IMR-90 (cell line): ENCODE results near the gene ZFYVE28. TPM values are rescaled to one million over a fixed set of nuclear protein-coding genes. Genes with fewer than 3 reads are reported as not detected.

Experiments used
- ATAC-seq: fragments of 200-7000 bp; cut with Tn5 transposase; 2 replicates; pipeline ENCODE4 v1.9.1; 2020; ENCODE audit warnings: low read depth, mild to moderate bottlenecking, moderate library complexity
- BruUV-seq: library from RNA; stranded (reverse); fragments of 400-500 nt; replicated peaks from 2 replicates; lab custom pipeline; 2021; lab: Mats Ljungman, UMichigan
- CTCF ChIA-PET: fragments of 300-600 bp; formaldehyde crosslinking; extraction: SDS; loops from one replicate; lab custom pipeline; 2021; ENCODE audit warnings: antibody characterized with exemption; lab: Yijun Ruan, JAX
- POLR2A ChIA-PET: fragments of 300-600 bp; sonication (Branson Sonifier 250); formaldehyde crosslinking; loops from one replicate; lab custom pipeline; 2022; ENCODE audit warnings: antibody characterized with exemption; ENCODE audit not compliant: unreplicated experiment; lab: Charles Lee
- DNase-seq: peaks from one replicate; pipeline ENCODE4 v3.0.0; 2013
- H2AFZ ChIP-seq: replicated peaks from 2 replicates; pipeline ENCODE3; 2013; ENCODE audit warnings: low read length, mild to moderate bottlenecking; ENCODE audit not compliant: poor library complexity
- H2AK5ac ChIP-seq: 2 replicates; pipeline ENCODE4 v1.6.1; 2013; ENCODE audit warnings: low read depth, low read length, inconsistent platforms
- H2AK9ac ChIP-seq: replicated peaks from 2 replicates; pipeline ENCODE3; 2013; ENCODE audit warnings: mild to moderate bottlenecking, low read depth, low read length, moderate library complexity; ENCODE audit not compliant: poor library complexity
- H2BK120ac ChIP-seq: 2 replicates; pipeline ENCODE4 v1.6.1; 2013; ENCODE audit warnings: low read depth, low read length, inconsistent platforms
- H2BK15ac ChIP-seq: 3 replicates; pipeline ENCODE4 v1.6.1; 2013; ENCODE audit warnings: low read depth, low read length, inconsistent platforms
- H2BK20ac ChIP-seq: 2 replicates; pipeline ENCODE4 v1.6.1; 2013; ENCODE audit warnings: low read depth, mild to moderate bottlenecking, inconsistent platforms, low read length, moderate library complexity
- H2BK5ac ChIP-seq: 2 replicates; pipeline ENCODE4 v1.6.1; 2013; ENCODE audit warnings: mild to moderate bottlenecking, low read depth, low read length, inconsistent platforms; ENCODE audit not compliant: poor library complexity, severe bottlenecking
- H3K14ac ChIP-seq: replicated peaks from 2 replicates; pipeline ENCODE4 v1.6.1; 2013; ENCODE audit warnings: low read depth, low read length, inconsistent platforms
- H3K18ac ChIP-seq: 2 replicates; pipeline ENCODE4 v1.6.1; 2013; ENCODE audit warnings: low read depth, low read length, control low read depth
- H3K23ac ChIP-seq: 2 replicates; pipeline ENCODE4 v1.6.1; 2013; ENCODE audit warnings: low read depth, low read length, inconsistent platforms
- H3K27ac ChIP-seq: 2 replicates; pipeline ENCODE4 v1.5.1; 2013; ENCODE audit warnings: mild to moderate bottlenecking, control low read depth, low read length; ENCODE audit not compliant: insufficient read depth
- H3K27me3 ChIP-seq: 2 replicates; pipeline ENCODE4 v1.6.1; 2013; ENCODE audit warnings: low read length; ENCODE audit not compliant: control insufficient read depth, insufficient read depth
- H3K36me3 ChIP-seq: 2 replicates; pipeline ENCODE4 v1.6.1; 2013; ENCODE audit warnings: low read length, mixed read lengths; ENCODE audit not compliant: control insufficient read depth, insufficient read depth
- H3K4ac ChIP-seq: 2 replicates; pipeline ENCODE4 v1.6.1; 2013; ENCODE audit warnings: low read depth, low read length, inconsistent platforms
- H3K4me1 ChIP-seq: 2 replicates; pipeline ENCODE4 v1.6.1; 2013; ENCODE audit warnings: low read length, mixed read lengths; ENCODE audit not compliant: control insufficient read depth, insufficient read depth
- H3K4me2 ChIP-seq: 2 replicates; pipeline ENCODE4 v1.6.1; 2013; ENCODE audit warnings: low read depth, mild to moderate bottlenecking, control low read depth, low read length, moderate library complexity
- H3K4me3 ChIP-seq: 2 replicates; pipeline ENCODE4 v1.5.1; 2013; ENCODE audit warnings: low read depth, mild to moderate bottlenecking, control low read depth, low read length, moderate library complexity; ENCODE audit not compliant: insufficient read depth
- H3K56ac ChIP-seq: 2 replicates; pipeline ENCODE4 v1.6.1; 2013; ENCODE audit warnings: low read length, inconsistent platforms; ENCODE audit not compliant: insufficient read depth; ENCODE audit errors: extremely low read depth
- H3K79me1 ChIP-seq, 2 experiments: 2 replicates each; pipeline ENCODE4 v1.6.1; 2013; ENCODE audit warnings: low read length in 2 of 2, inconsistent platforms in 1 of 2, low read depth in 1 of 2
- H3K9ac ChIP-seq: 2 replicates; pipeline ENCODE4 v1.6.1; 2013; ENCODE audit warnings: low read depth, low read length, control low read depth
- H3K9me1 ChIP-seq: 2 replicates; pipeline ENCODE4 v1.6.1; 2013; ENCODE audit warnings: low read length, inconsistent platforms; ENCODE audit not compliant: insufficient read depth
- H3K9me3 ChIP-seq: 2 replicates; pipeline ENCODE4 v1.6.1; 2013; ENCODE audit warnings: low read length; ENCODE audit not compliant: control insufficient read depth, insufficient read depth
- H4K20me1 ChIP-seq: 2 replicates; pipeline ENCODE4 v1.6.1; 2013; ENCODE audit warnings: low read length, inconsistent platforms; ENCODE audit not compliant: insufficient read depth
- H4K5ac ChIP-seq: 2 replicates; pipeline ENCODE4 v1.6.1; 2013; ENCODE audit warnings: mild to moderate bottlenecking, low read depth, low read length, control low read depth
- H4K8ac ChIP-seq, 2 experiments: 2 replicates each; pipeline ENCODE4 v1.6.1; 2013; ENCODE audit warnings: low read depth in 2 of 2, low read length in 2 of 2, control low read depth in 1 of 2, inconsistent platforms in 1 of 2
- H4K91ac ChIP-seq: 2 replicates; pipeline ENCODE4 v1.6.1; 2013; ENCODE audit warnings: low read depth, low read length, inconsistent platforms; ENCODE audit not compliant: insufficient read depth
- CEBPB ChIP-seq: IDR thresholded peaks from 2 replicates; pipeline ENCODE4 v1.6.1; 2012; ENCODE audit warnings: low read depth, low read length, improper control_type of control experiment
- FOS ChIP-seq: fragments of 150-350 bp; IDR thresholded peaks from 2 replicates; pipeline ENCODE4 v1.6.1; 2016; ENCODE audit warnings: low read depth, low read length
- NFE2L2 ChIP-seq: fragments of 150-350 bp; IDR thresholded peaks from 2 replicates; pipeline ENCODE4 v1.6.1; 2016; ENCODE audit warnings: low read depth, mild to moderate bottlenecking, low read length
- WGBS, 2 experiments: methylation state at CpG; one replicate each; pipeline versions ENCODE4 v1.1.5 to v1.1.7; 2013; ENCODE audit warnings: missing lambda C conversion rate in 2 of 2; ENCODE audit not compliant: insufficient read length in 1 of 2; ENCODE audit errors: extremely low coverage in 2 of 2; 5-methylcytosine and 5-hydroxymethylcytosine counted together
- dilution Hi-C: fragments of 300-500 bp; cut with HindIII; formaldehyde crosslinking; loops from one replicate; pipeline ENCODE4 v1.14.3; 2018; ENCODE audit warnings: low sequenced_read_pairs; ENCODE audit not compliant: unreplicated experiment
- in situ Hi-C: fragments of 300-500 bp; cut with MboI; formaldehyde crosslinking; loops from 3 replicates; pipeline ENCODE4 v1.14.3; 2019; ENCODE audit warnings: low sequenced_read_pairs, inconsistent platforms, mixed read lengths
- intact Hi-C: fragments of 100-400 bp; cut with micrococcal nuclease; formaldehyde crosslinking; loops from 2 replicates; pipeline ENCODE4 v1.10.0; 2022
- polyA plus RNA-seq, 3 experiments: library from polyadenylated mRNA; depleted of rRNA; stranded (reverse); fragments of >200 nt; gene quantifications; 2 replicates each; pipeline ENCODE4 v1.2.3, GENCODE V29; 2012; ENCODE audit warnings: low replicate concordance in 1 of 3
- total RNA-seq: library from RNA; depleted of rRNA; stranded (reverse); fragments of >200 nt; gene quantifications from 2 replicates; pipeline ENCODE4 v1.2.3, GENCODE V29; 2012

ZFYVE28 gene
- total and polyA plus RNA-seq, 2 of the 4 experiments (the other 2 are of a cell fraction), result 0.36 to 1.2 TPM

DNA sequence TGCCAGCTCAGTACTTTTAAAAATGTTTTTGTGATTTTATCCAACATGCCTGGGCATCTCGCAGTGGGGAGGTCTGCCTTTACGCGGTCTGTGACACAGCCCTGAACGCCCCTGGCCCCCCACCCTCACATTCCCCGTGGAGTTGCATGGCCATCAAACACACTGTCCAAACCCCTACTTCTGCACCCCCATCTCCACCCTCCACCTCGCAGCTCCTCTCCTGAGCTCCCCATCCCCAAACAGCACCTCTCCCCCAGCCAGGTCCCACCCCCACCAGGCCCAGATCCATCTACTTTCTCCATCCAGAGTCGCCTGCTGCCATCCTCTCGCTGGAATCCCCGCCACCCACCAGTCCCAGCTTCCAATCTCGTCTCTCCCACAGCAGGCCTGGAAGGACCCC is 9.5 kb downstream of the ZFYVE28 start:
- H4K91ac ChIP-seq, result no peak overlapping the region
- no peak overlapping the region for H3K56ac ChIP-seq
- no peak overlapping the region for H4K5ac ChIP-seq
- H2BK20ac ChIP-seq, result no peak overlapping the region
- no peak overlapping the region for H2BK120ac ChIP-seq
- TF ChIP-seq FOS (no peak), CEBPB (no peak), NFE2L2 (no peak)
- peaks cover 0 to 3% of the 10 kb centered on the region in 2 experiments; a peak in 1 of 4 replicates for H3K79me1 ChIP-seq
- ATAC-seq (no peak), DNase-seq (no peak)
- H3K36me3 ChIP-seq, result no peaks in the 10 kb centered on the region
- no peaks in the 10 kb centered on the region for H4K20me1 ChIP-seq
- H3K23ac ChIP-seq, result no peak overlapping the region
- H3K4me3 ChIP-seq, result no peak overlapping the region
- no peak overlapping the region for H2AK9ac ChIP-seq
- H3K18ac ChIP-seq, result no peak overlapping the region
- H3K4me1 ChIP-seq, result peaks cover 13% of the 10 kb centered on the region
- H3K9me1 ChIP-seq, result peaks cover 12% of the 10 kb centered on the region
- 86% methylated on average over 7 of the region's 10 CpGs; no CpG with 5 or more reads in 1 of the 2 experiments for WGBS, 2 experiments
- no peak overlapping the region for H3K9ac ChIP-seq
- H2AFZ ChIP-seq, result no peak overlapping the region
- no peak overlapping the region for H2AK5ac ChIP-seq
- no peak overlapping the region for H2BK5ac ChIP-seq
- in situ Hi-C loops (no loop called here), dilution Hi-C loops (no loop called here), intact Hi-C loops (no loop called here)
- H3K27ac ChIP-seq, result no peak overlapping the region
- H2BK15ac ChIP-seq, result no peak overlapping the region
- no TSS peak for BruUV-seq
- no peak overlapping the region for H4K8ac ChIP-seq
- no peak overlapping the region for H3K4me2 ChIP-seq
- peaks cover 7% of the 10 kb centered on the region; the same call in 1 of the 2 replicates for H3K27me3 ChIP-seq
- ChIA-PET CTCF (no interaction called here), POLR2A (no interaction called here)
- no peaks in the 10 kb centered on the region for H3K9me3 ChIP-seq
- no peak overlapping the region for H3K4ac ChIP-seq
- no peak overlapping the region for H3K14ac ChIP-seq
